Mammary epithelial cell (primary cell): ENCODE measurements around the gene NOC2L.

Source experiments
- EZH2 ChIP-seq: IDR thresholded peaks from 2 replicates; pipeline ENCODE4 v1.6.1; 2012; ENCODE audit warnings: low read length, inconsistent platforms, borderline replicate concordance
- TF ChIP-seq, protein P1 (sequence below), 2 donors: IDR thresholded peaks in 1 of 2; conservative IDR thresholded peaks in 1 of 2; 2 replicates each; pipeline ENCODE4 v1.5.1; 2011 to 2012; ENCODE audit warnings: inconsistent platforms in 2 of 2, low read length in 2 of 2, mild to moderate bottlenecking in 2 of 2, control low read depth in 1 of 2, low read depth in 1 of 2; ENCODE audit not compliant: insufficient read depth in 1 of 2; ENCODE audit errors: extremely low read depth in 1 of 2

DNA sequence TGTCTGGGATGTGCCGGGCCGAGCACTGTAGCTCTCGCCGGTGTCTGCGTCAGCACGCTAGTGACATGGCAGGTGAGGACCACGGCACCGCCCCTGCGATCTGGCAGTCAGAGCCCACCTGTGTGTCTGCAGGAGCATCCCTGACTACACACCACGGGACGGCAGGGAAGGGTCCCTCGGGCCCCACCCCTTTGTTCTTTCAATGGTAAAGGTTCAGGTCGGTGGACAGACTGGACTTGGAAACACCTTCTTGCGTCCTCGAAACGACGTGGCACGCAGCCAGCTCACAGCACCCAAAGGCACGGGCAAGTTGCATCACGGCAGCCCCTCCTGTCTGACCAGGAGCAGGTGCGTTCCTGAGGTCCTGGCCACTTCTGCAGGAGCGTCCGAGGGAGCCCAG is 39.0 kb downstream of the NOC2L start:
- TF ChIP-seq, protein P1, sequence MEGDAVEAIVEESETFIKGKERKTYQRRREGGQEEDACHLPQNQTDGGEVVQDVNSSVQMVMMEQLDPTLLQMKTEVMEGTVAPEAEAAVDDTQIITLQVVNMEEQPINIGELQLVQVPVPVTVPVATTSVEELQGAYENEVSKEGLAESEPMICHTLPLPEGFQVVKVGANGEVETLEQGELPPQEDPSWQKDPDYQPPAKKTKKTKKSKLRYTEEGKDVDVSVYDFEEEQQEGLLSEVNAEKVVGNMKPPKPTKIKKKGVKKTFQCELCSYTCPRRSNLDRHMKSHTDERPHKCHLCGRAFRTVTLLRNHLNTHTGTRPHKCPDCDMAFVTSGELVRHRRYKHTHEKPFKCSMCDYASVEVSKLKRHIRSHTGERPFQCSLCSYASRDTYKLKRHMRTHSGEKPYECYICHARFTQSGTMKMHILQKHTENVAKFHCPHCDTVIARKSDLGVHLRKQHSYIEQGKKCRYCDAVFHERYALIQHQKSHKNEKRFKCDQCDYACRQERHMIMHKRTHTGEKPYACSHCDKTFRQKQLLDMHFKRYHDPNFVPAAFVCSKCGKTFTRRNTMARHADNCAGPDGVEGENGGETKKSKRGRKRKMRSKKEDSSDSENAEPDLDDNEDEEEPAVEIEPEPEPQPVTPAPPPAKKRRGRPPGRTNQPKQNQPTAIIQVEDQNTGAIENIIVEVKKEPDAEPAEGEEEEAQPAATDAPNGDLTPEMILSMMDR (conservative IDR thresholded peaks at IDR 0.05 in 1 of 2, IDR thresholded peaks at IDR 0.05 in 1 of 2; ENCODE audit: extremely low read depth in 1 of 2, insufficient read depth in 1 of 2, low read depth in 1 of 2, low read length in 2 of 2), result no peak
- TF ChIP-seq EZH2, result no peak
